K562 (cell line): ENCODE results near the gene PACS1.

ENCODE experiments used
- KDM5B ChIP-seq: fragments of 200-600 bp; sonication (generic); IDR thresholded peaks from 2 replicates; pipeline ENCODE4 v1.6.1; 2012; ENCODE audit warnings: low read depth, mild to moderate bottlenecking, moderate library complexity, low read length, control low read depth, inconsistent platforms; ENCODE audit not compliant: insufficient replicate concordance
- RAD51 ChIP-seq: fragments of 450-650 bp; IDR thresholded peaks from 2 replicates; pipeline ENCODE4 v1.7.1; 2016; ENCODE audit warnings: low read depth, mild to moderate bottlenecking, borderline replicate concordance
- ZNF212 ChIP-seq: fragments of 450-650 bp; formaldehyde crosslinking; IDR thresholded peaks from 2 replicates; pipeline ENCODE4 v1.4.0; 2020; ENCODE audit warnings: mild to moderate bottlenecking

GRCh38 chr11:66225066-66225465 is 155.0 kb downstream of the PACS1 start:
- TF ChIP-seq RAD51 = no peak
- TF ChIP-seq KDM5B = no peak
- no peak for TF ChIP-seq ZNF212 (CRISPR knock-in tag)
